ENCODE data around the gene TTLL11.

- TF ChIP-seq CTCF (IDR thresholded peaks at IDR 0.05; ENCODE audit: control extremely low read depth in 1 of 3, insufficient read depth in 1 of 3, low read depth in 1 of 3, low read length in 3 of 3) (no peak), SIRT6 (IDR thresholded peaks at IDR 0.05; ENCODE audit: low read length) (no peak), POU5F1 (IDR thresholded peaks at IDR 0.05; ENCODE audit: low read depth, low read length) (no peak), RXRA (IDR thresholded peaks at IDR 0.05; ENCODE audit: insufficient read depth, low read depth, low read length) (no peak), BRCA1 (IDR thresholded peaks at IDR 0.05; ENCODE audit: low read depth, low read length) (no peak), SP1 (IDR thresholded peaks at IDR 0.05; ENCODE audit: low read depth, low read length) (no peak)
Observed at GRCh38 chr9:121885345-121885901, 207.7 kb downstream of the TTLL11 start.

Measured in H1 (cell line).